HepG2 (cell line): Measurements from ENCODE around the gene MIDN. TPM values are rescaled to one million over a fixed set of nuclear protein-coding genes. Genes with fewer than 3 reads are reported as not detected.

ENCODE experiments used
- AGO2 ChIP-seq: fragments of 200-400 bp; formaldehyde crosslinking; optimal IDR thresholded peaks from 2 replicates; pipeline ENCODE3; 2017; ENCODE audit warnings: mild to moderate bottlenecking, low read depth, low read length, moderate library complexity
- BRCA1 ChIP-seq: sonication (generic); formaldehyde crosslinking; IDR thresholded peaks from 2 replicates; pipeline ENCODE4 v1.4.0; 2020; ENCODE audit warnings: missing genetic modification reagents
- CCDC6 ChIP-seq: sonication (generic); formaldehyde crosslinking; IDR thresholded peaks from 2 replicates; pipeline ENCODE4 v1.8.1; 2022; ENCODE audit warnings: mild to moderate bottlenecking, missing genetic modification reagents, moderate library complexity
- DMAP1 ChIP-seq: IDR thresholded peaks from 2 replicates; pipeline ENCODE4 v1.6.1; 2016
- EHMT2 ChIP-seq: fragments of 200-600 bp; sonication (generic); IDR thresholded peaks from 2 replicates; pipeline ENCODE4 v1.7.0; 2017; ENCODE audit warnings: antibody characterized with exemption, low read depth, low read length, borderline replicate concordance
- FLYWCH1 ChIP-seq: sonication (generic); formaldehyde crosslinking; IDR thresholded peaks from 2 replicates; pipeline ENCODE4 v1.8.1; 2023; ENCODE audit warnings: mild to moderate bottlenecking, missing genetic modification reagents
- FOXO1 ChIP-seq: sonication (generic); formaldehyde crosslinking; IDR thresholded peaks from 2 replicates; pipeline ENCODE4 v1.4.0; 2020; ENCODE audit warnings: missing genetic modification reagents
- GABPB1 ChIP-seq: IDR thresholded peaks from 2 replicates; pipeline ENCODE4 v1.6.1; 2016; ENCODE audit warnings: mild to moderate bottlenecking, missing genetic modification reagents, moderate library complexity, missing compliant biosample characterization
- GATA4 ChIP-seq: sonication (generic); IDR thresholded peaks from 2 replicates; pipeline ENCODE4 v1.6.1; 2016; ENCODE audit warnings: antibody characterized with exemption, low read depth, borderline replicate concordance
- GATAD1 ChIP-seq: IDR thresholded peaks from 2 replicates; pipeline ENCODE4 v1.6.1; 2016; ENCODE audit warnings: missing genetic modification reagents, missing compliant biosample characterization
- HOXA5 ChIP-seq: sonication (generic); formaldehyde crosslinking; IDR thresholded peaks from 2 replicates; pipeline ENCODE4 v1.4.0; 2020; ENCODE audit warnings: missing genetic modification reagents
- KLF6 ChIP-seq: IDR thresholded peaks from 2 replicates; pipeline ENCODE4 v1.8.0; 2016; ENCODE audit warnings: missing biosample characterization, missing genetic modification reagents
- MAF1 ChIP-seq: sonication (generic); formaldehyde crosslinking; IDR thresholded peaks from 2 replicates; pipeline ENCODE4 v1.5.0; 2020; ENCODE audit warnings: missing genetic modification reagents, borderline replicate concordance
- NAIF1 ChIP-seq: sonication (generic); formaldehyde crosslinking; IDR thresholded peaks from 2 replicates; pipeline ENCODE4 v1.5.0; 2020; ENCODE audit warnings: mild to moderate bottlenecking, missing genetic modification reagents, borderline replicate concordance
- NCOA1 ChIP-seq: sonication (generic); formaldehyde crosslinking; IDR thresholded peaks from 2 replicates; pipeline ENCODE4 v1.9.0; 2021; ENCODE audit warnings: missing genetic modification reagents
- PAX8 ChIP-seq: sonication (generic); formaldehyde crosslinking; IDR thresholded peaks from 2 replicates; pipeline ENCODE4 v1.8.0; 2022; ENCODE audit warnings: mild to moderate bottlenecking, missing genetic modification reagents, borderline replicate concordance
- RARA ChIP-seq: IDR thresholded peaks from 2 replicates; pipeline ENCODE4 v1.6.1; 2016; ENCODE audit warnings: missing genetic modification reagents, missing compliant biosample characterization
- SIX4 ChIP-seq: sonication (generic); formaldehyde crosslinking; IDR thresholded peaks from 2 replicates; pipeline ENCODE4 v1.4.0; 2020; ENCODE audit warnings: missing genetic modification reagents
- SRY ChIP-seq: sonication (generic); formaldehyde crosslinking; IDR thresholded peaks from 2 replicates; pipeline ENCODE4 v1.8.0; 2022; ENCODE audit warnings: mild to moderate bottlenecking, missing genetic modification reagents
- ZBTB38 ChIP-seq: sonication (generic); formaldehyde crosslinking; IDR thresholded peaks from 2 replicates; pipeline ENCODE4 v1.5.1; 2020; ENCODE audit warnings: mild to moderate bottlenecking, missing genetic modification reagents
- ZNF614 ChIP-seq: IDR thresholded peaks from 2 replicates; pipeline ENCODE4 v1.6.1; 2018; ENCODE audit warnings: missing biosample characterization, missing genetic modification reagents, inconsistent platforms, borderline replicate concordance
- ZNF772 ChIP-seq: sonication (generic); formaldehyde crosslinking; IDR thresholded peaks from 2 replicates; pipeline ENCODE4 v1.5.0; 2020; ENCODE audit warnings: mild to moderate bottlenecking, missing genetic modification reagents
- polyA plus RNA-seq, 8 experiments: library from polyadenylated mRNA; depleted of rRNA in 3 of 8; stranded (reverse) in 7 of 8; unstranded in 1 of 8; fragments of >200 nt; fragmentation: Illumina TruSeq in 4 of 8; extraction: Trizol in 4 of 8; gene quantifications; 2 replicates each; pipeline versions ENCODE4 v1.2.1 to v1.2.3, GENCODE V29; 2011 to 2016; ENCODE audit warnings: low read depth in 4 of 8, missing spikeins in 1 of 8, mixed read lengths in 1 of 8; ENCODE audit not compliant: insufficient read depth in 1 of 8
- total RNA-seq, 5 experiments: library from RNA; depleted of rRNA; stranded (reverse); fragments of >200 nt; fragmentation: Illumina TruSeq; extraction: Trizol; gene quantifications; 2 replicates each; pipeline ENCODE4 v1.2.3, GENCODE V29; 2016; ENCODE audit warnings: low read depth in 1 of 5
- TF ChIP-seq, protein P1 (sequence below): sonication (generic); formaldehyde crosslinking; IDR thresholded peaks from 2 replicates; pipeline ENCODE4 v1.5.0; 2020; ENCODE audit warnings: missing genetic modification reagents, mild to moderate bottlenecking, borderline replicate concordance
- TF ChIP-seq, protein P2 (sequence below): sonication (generic); formaldehyde crosslinking; IDR thresholded peaks from 2 replicates; pipeline ENCODE4 v1.4.0; 2020; ENCODE audit warnings: missing genetic modification reagents, borderline replicate concordance
- TF ChIP-seq, protein P3 (sequence below): sonication (generic); formaldehyde crosslinking; IDR thresholded peaks from 2 replicates; pipeline ENCODE4 v1.8.0; 2022; ENCODE audit warnings: mild to moderate bottlenecking, missing genetic modification reagents, moderate library complexity
- TF ChIP-seq, protein P4 (sequence below): sonication (generic); formaldehyde crosslinking; IDR thresholded peaks from 2 replicates; pipeline ENCODE4 v1.4.0; 2020; ENCODE audit warnings: missing genetic modification reagents
- TF ChIP-seq, protein P5 (sequence below): IDR thresholded peaks from 2 replicates; pipeline ENCODE4 v1.6.1; 2016

Gene MIDN
- total and polyA plus RNA-seq, 2 of the 13 experiments (the other 11 are each of a cell fraction or from before 2014, with no cell fraction given): 8.4 to 18.0 TPM

DNA sequence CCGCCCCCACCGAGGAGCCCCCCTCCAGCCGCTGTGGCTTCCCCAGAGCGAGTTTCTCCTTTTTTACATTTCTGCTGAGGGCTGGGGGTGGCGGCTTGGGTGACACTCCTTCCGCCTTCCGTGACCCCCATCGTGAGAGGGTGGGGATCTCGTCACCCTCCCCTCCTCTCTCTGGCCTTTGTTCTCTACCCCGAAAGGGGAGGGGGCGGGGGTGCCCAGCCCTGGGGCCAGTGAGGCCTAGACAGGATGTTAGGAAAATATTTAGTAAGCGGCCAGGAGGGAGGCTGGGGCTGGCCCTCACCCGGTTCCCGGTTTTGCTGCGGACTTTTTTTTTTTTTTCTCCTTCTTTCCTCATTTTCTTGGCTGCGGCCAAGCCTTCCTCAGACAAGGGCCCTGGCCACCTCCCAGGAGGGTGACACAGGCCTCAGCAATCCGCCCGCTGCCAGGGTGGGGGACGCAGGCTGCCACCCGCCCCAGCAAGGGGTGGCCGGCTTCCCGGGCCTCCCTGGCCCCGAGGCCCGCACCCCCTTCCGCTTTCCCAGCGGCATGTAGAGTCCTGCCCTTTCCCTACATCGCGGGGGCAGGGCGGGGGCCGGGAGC, 3.9 kb downstream of the MIDN start (continued):
- TF ChIP-seq, protein P1, sequence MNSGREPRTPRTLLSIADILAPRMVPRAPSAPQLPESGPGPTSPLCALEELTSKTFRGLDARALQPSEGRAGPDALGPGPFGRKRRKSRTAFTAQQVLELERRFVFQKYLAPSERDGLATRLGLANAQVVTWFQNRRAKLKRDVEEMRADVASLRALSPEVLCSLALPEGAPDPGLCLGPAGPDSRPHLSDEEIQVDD: no peak
- TF ChIP-seq, protein P2, sequence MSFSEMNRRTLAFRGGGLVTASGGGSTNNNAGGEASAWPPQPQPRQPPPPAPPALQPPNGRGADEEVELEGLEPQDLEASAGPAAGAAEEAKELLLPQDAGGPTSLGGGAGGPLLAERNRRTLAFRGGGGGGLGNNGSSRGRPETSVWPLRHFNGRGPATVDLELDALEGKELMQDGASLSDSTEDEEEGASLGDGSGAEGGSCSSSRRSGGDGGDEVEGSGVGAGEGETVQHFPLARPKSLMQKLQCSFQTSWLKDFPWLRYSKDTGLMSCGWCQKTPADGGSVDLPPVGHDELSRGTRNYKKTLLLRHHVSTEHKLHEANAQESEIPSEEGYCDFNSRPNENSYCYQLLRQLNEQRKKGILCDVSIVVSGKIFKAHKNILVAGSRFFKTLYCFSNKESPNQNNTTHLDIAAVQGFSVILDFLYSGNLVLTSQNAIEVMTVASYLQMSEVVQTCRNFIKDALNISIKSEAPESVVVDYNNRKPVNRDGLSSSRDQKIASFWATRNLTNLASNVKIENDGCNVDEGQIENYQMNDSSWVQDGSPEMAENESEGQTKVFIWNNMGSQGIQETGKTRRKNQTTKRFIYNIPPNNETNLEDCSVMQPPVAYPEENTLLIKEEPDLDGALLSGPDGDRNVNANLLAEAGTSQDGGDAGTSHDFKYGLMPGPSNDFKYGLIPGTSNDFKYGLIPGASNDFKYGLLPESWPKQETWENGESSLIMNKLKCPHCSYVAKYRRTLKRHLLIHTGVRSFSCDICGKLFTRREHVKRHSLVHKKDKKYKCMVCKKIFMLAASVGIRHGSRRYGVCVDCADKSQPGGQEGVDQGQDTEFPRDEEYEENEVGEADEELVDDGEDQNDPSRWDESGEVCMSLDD (CRISPR knock-in tag): no peak; the same call in 1 of the 2 replicates
- TF ChIP-seq, protein P3, sequence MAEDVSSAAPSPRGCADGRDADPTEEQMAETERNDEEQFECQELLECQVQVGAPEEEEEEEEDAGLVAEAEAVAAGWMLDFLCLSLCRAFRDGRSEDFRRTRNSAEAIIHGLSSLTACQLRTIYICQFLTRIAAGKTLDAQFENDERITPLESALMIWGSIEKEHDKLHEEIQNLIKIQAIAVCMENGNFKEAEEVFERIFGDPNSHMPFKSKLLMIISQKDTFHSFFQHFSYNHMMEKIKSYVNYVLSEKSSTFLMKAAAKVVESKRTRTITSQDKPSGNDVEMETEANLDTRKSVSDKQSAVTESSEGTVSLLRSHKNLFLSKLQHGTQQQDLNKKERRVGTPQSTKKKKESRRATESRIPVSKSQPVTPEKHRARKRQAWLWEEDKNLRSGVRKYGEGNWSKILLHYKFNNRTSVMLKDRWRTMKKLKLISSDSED (CRISPR knock-in tag): no peak
- TF ChIP-seq GATAD1 (CRISPR knock-in tag) (no peak), GATA4 (no peak), FOXO1 (CRISPR knock-in tag) (no peak; the same call in 1 of the 2 replicates), NAIF1 (CRISPR knock-in tag) (no peak), RARA (peak; percentile 85), FLYWCH1 (CRISPR knock-in tag) (no peak), HOXA5 (CRISPR knock-in tag) (peak; percentile 51; the same call in 1 of the 2 replicates), ZNF772 (no peak), ZNF614 (no peak), MAF1 (no peak), SRY (CRISPR knock-in tag) (no peak), GABPB1 (CRISPR knock-in tag) (no peak; the same call in none of the 2 replicates), AGO2 (peak; percentile 57), EHMT2 (no peak), NCOA1 (CRISPR knock-in tag) (no peak), ZBTB38 (CRISPR knock-in tag) (no peak), DMAP1 (CRISPR knock-in tag) (no peak), SIX4 (CRISPR knock-in tag) (no peak), PAX8 (CRISPR knock-in tag) (no peak), KLF6 (CRISPR knock-in tag) (no peak), BRCA1 (CRISPR knock-in tag) (no peak), CCDC6 (no peak)
- TF ChIP-seq, protein P4, sequence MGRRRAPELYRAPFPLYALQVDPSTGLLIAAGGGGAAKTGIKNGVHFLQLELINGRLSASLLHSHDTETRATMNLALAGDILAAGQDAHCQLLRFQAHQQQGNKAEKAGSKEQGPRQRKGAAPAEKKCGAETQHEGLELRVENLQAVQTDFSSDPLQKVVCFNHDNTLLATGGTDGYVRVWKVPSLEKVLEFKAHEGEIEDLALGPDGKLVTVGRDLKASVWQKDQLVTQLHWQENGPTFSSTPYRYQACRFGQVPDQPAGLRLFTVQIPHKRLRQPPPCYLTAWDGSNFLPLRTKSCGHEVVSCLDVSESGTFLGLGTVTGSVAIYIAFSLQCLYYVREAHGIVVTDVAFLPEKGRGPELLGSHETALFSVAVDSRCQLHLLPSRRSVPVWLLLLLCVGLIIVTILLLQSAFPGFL (CRISPR knock-in tag): no peak
- TF ChIP-seq, protein P5, sequence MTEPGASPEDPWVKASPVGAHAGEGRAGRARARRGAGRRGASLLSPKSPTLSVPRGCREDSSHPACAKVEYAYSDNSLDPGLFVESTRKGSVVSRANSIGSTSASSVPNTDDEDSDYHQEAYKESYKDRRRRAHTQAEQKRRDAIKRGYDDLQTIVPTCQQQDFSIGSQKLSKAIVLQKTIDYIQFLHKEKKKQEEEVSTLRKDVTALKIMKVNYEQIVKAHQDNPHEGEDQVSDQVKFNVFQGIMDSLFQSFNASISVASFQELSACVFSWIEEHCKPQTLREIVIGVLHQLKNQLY (CRISPR knock-in tag): no peak; the same call in 1 of the 2 replicates
